Activated naive CD4-positive, alpha-beta T cell treated with anti-CD3 and anti-CD28 coated beads, Interleukin-2, amount 10 ng/mL, durations not matched to agents 7 days and 5 days (primary cell): Measurements from ENCODE around the gene ERCC6L2.

ENCODE experiments used
- CTCF ChIA-PET: fragments of 350-600 bp; sonication (Branson Sonifier 250); formaldehyde crosslinking; loops from one replicate; lab custom pipeline; 2021; ENCODE audit warnings: antibody characterized with exemption; lab: Charles Lee
- DNase-seq: peaks from one replicate; pipeline ENCODE4 v3.0.0-alpha.2; 2020
- H3K27ac Mint-ChIP-seq: one replicate; pipeline ENCODE4 v1.8.0; 2021; ENCODE audit warnings: mild to moderate bottlenecking, moderate library complexity, mixed read lengths
- H3K27me3 Mint-ChIP-seq: one replicate; pipeline ENCODE4 v1.8.0; 2021; ENCODE audit warnings: mild to moderate bottlenecking, mixed read lengths
- H3K36me3 Mint-ChIP-seq: one replicate; pipeline ENCODE4 v1.8.0; 2021; ENCODE audit warnings: mixed read lengths
- H3K4me1 Mint-ChIP-seq: one replicate; pipeline ENCODE4 v1.8.0; 2021; ENCODE audit warnings: mixed read lengths
- H3K4me3 Mint-ChIP-seq: one replicate; pipeline ENCODE4 v1.8.0; 2021; ENCODE audit warnings: mild to moderate bottlenecking, moderate library complexity, mixed read lengths
- H3K9me3 Mint-ChIP-seq: one replicate; pipeline ENCODE4 v1.8.0; 2021; ENCODE audit warnings: mixed read lengths

Gene ERCC6L2

GRCh38 chr9:95953986-95954385 is 78.5 kb downstream of the ERCC6L2 start:
- DNase-seq = no peak
- Mint-ChIP-seq H3K27ac (no peak overlapping the region), H3K4me3 (no peak overlapping the region), H3K36me3 (peaks cover 53% of the 10 kb centered on the region), H3K4me1 (peaks cover 2% of the 10 kb centered on the region), H3K9me3 (peaks cover 19% of the 10 kb centered on the region), H3K27me3 (no peaks in the 10 kb centered on the region)
- CTCF ChIA-PET = no interaction called here

GRCh38 chr9:95954940-95955339 is 79.4 kb downstream of the ERCC6L2 start:
- H3K27ac Mint-ChIP-seq = no peak overlapping the region
- peaks cover 15% of the 10 kb centered on the region for H3K9me3 Mint-ChIP-seq
- CTCF ChIA-PET = no interaction called here
- no peak overlapping the region for H3K4me3 Mint-ChIP-seq
- H3K4me1 Mint-ChIP-seq = peaks cover 2% of the 10 kb centered on the region
- H3K27me3 Mint-ChIP-seq = no peaks in the 10 kb centered on the region
- peaks cover 49% of the 10 kb centered on the region for H3K36me3 Mint-ChIP-seq
- no peak for DNase-seq

GRCh38 chr9:95962936-95963335 is 87.4 kb downstream of the ERCC6L2 start:
- H3K27me3 Mint-ChIP-seq = no peaks in the 10 kb centered on the region
- no peak for DNase-seq
- H3K4me3 Mint-ChIP-seq = no peak overlapping the region
- no peaks in the 10 kb centered on the region for H3K4me1 Mint-ChIP-seq
- peaks cover 8% of the 10 kb centered on the region for H3K9me3 Mint-ChIP-seq
- H3K36me3 Mint-ChIP-seq = peaks cover 32% of the 10 kb centered on the region
- H3K27ac Mint-ChIP-seq = no peak overlapping the region
- CTCF ChIA-PET = no interaction called here

GRCh38 chr9:95963659-95964058 is 88.2 kb downstream of the ERCC6L2 start:
- Mint-ChIP-seq H3K36me3 (peaks cover 26% of the 10 kb centered on the region), H3K4me3 (no peak overlapping the region), H3K27ac (no peak overlapping the region), H3K4me1 (no peaks in the 10 kb centered on the region), H3K9me3 (peaks cover 6% of the 10 kb centered on the region), H3K27me3 (no peaks in the 10 kb centered on the region)
- CTCF ChIA-PET = no interaction called here
- DNase-seq = no peak

GRCh38 chr9:95966306-95966705 is 90.8 kb downstream of the ERCC6L2 start:
- no peak for DNase-seq
- Mint-ChIP-seq H3K4me3 (no peak overlapping the region), H3K27me3 (no peaks in the 10 kb centered on the region), H3K27ac (no peak overlapping the region), H3K4me1 (no peaks in the 10 kb centered on the region), H3K36me3 (peaks cover 18% of the 10 kb centered on the region), H3K9me3 (peaks cover 1% of the 10 kb centered on the region)
- CTCF ChIA-PET = no interaction called here

- Mint-ChIP-seq H3K27me3 (no peaks in the 10 kb centered on the region), H3K27ac (no peak overlapping the region), H3K4me3 (no peak overlapping the region), H3K36me3 (peaks cover 39% of the 10 kb centered on the region), H3K4me1 (peaks cover 13% of the 10 kb centered on the region), H3K9me3 (no peaks in the 10 kb centered on the region)
- DNase-seq = no peak
- CTCF ChIA-PET = no interaction called here
Measured at GRCh38 chr9:95970317-95970716, 94.8 kb downstream of the ERCC6L2 start.

- Mint-ChIP-seq H3K4me3 (no peak overlapping the region), H3K9me3 (no peaks in the 10 kb centered on the region), H3K27ac (no peak overlapping the region)
Measured at GRCh38 chr9:95971815-95972214, 96.3 kb downstream of the ERCC6L2 start.

GRCh38 chr9:95974389-95974788 is 98.9 kb downstream of the ERCC6L2 start:
- DNase-seq = no peak
- Mint-ChIP-seq H3K36me3 (peaks cover 48% of the 10 kb centered on the region), H3K27me3 (no peaks in the 10 kb centered on the region), H3K4me1 (peaks cover 18% of the 10 kb centered on the region), H3K4me3 (no peak overlapping the region), H3K9me3 (no peaks in the 10 kb centered on the region), H3K27ac (no peak overlapping the region)
- CTCF ChIA-PET = no interaction called here

More at GRCh38 chr9:95971815-95972214, 96.3 kb downstream of the ERCC6L2 start:
- Mint-ChIP-seq H3K27me3 (no peaks in the 10 kb centered on the region), H3K4me1 (peaks cover 16% of the 10 kb centered on the region), H3K36me3 (peaks cover 46% of the 10 kb centered on the region)
- DNase-seq = no peak
- CTCF ChIA-PET = no interaction called here

GRCh38 chr9:95977371-95977770 is 101.9 kb downstream of the ERCC6L2 start:
- H3K27ac Mint-ChIP-seq = no peak overlapping the region
- no peaks in the 10 kb centered on the region for H3K9me3 Mint-ChIP-seq
- H3K36me3 Mint-ChIP-seq = peaks cover 51% of the 10 kb centered on the region
- CTCF ChIA-PET = interaction anchor here (1.1 kb wide), 1 partner anchor 77 kb away, joined by 4 read pairs; no protein-coding TSS in a partner anchor
- peaks cover 35% of the 10 kb centered on the region for H3K4me1 Mint-ChIP-seq
- DNase-seq = no peak
- H3K4me3 Mint-ChIP-seq = no peak overlapping the region
- H3K27me3 Mint-ChIP-seq = no peaks in the 10 kb centered on the region

- no peak for DNase-seq
- H3K4me3 Mint-ChIP-seq = no peak overlapping the region
- CTCF ChIA-PET = no interaction called here
- peaks cover 44% of the 10 kb centered on the region for H3K36me3 Mint-ChIP-seq
- no peaks in the 10 kb centered on the region for H3K9me3 Mint-ChIP-seq
- H3K27ac Mint-ChIP-seq = no peak overlapping the region
- no peaks in the 10 kb centered on the region for H3K27me3 Mint-ChIP-seq
- peaks cover 35% of the 10 kb centered on the region for H3K4me1 Mint-ChIP-seq
Measured at GRCh38 chr9:95978106-95978505, 102.6 kb downstream of the ERCC6L2 start.

- Mint-ChIP-seq H3K9me3 (no peaks in the 10 kb centered on the region), H3K4me3 (no peak overlapping the region), H3K4me1 (peaks cover 27% of the 10 kb centered on the region), H3K27me3 (no peaks in the 10 kb centered on the region), H3K36me3 (peaks cover 38% of the 10 kb centered on the region), H3K27ac (no peak overlapping the region)
- CTCF ChIA-PET = no interaction called here
- no peak for DNase-seq
Measured at GRCh38 chr9:95979446-95979845, 104.0 kb downstream of the ERCC6L2 start.

GRCh38 chr9:95980262-95981125 is 105.0 kb downstream of the ERCC6L2 start:
- peaks cover 38% of the 10 kb centered on the region for H3K36me3 Mint-ChIP-seq
- no peak overlapping the region for H3K27ac Mint-ChIP-seq
- no peaks in the 10 kb centered on the region for H3K9me3 Mint-ChIP-seq
- no peak overlapping the region for H3K4me3 Mint-ChIP-seq
- no peak for DNase-seq
- CTCF ChIA-PET = no interaction called here
- peaks cover 21% of the 10 kb centered on the region for H3K4me1 Mint-ChIP-seq
- no peaks in the 10 kb centered on the region for H3K27me3 Mint-ChIP-seq

- Mint-ChIP-seq H3K27ac (no peak overlapping the region), H3K27me3 (no peaks in the 10 kb centered on the region), H3K36me3 (peaks cover 42% of the 10 kb centered on the region), H3K4me3 (no peak overlapping the region), H3K9me3 (peaks cover 2% of the 10 kb centered on the region), H3K4me1 (peaks cover 18% of the 10 kb centered on the region)
- DNase-seq = no peak
- CTCF ChIA-PET = no interaction called here
Measured at GRCh38 chr9:95981761-95982390, 106.4 kb downstream of the ERCC6L2 start.

- Mint-ChIP-seq H3K27ac (no peak overlapping the region), H3K4me3 (no peak overlapping the region), H3K9me3 (peaks cover 13% of the 10 kb centered on the region), H3K4me1 (peaks cover 15% of the 10 kb centered on the region), H3K27me3 (no peaks in the 10 kb centered on the region), H3K36me3 (peaks cover 38% of the 10 kb centered on the region)
- CTCF ChIA-PET = interaction anchor here (0.6 kb wide), 1 partner anchor 99 kb away, joined by 4 read pairs; no protein-coding TSS in a partner anchor
- DNase-seq = no peak
Measured at GRCh38 chr9:95985440-95986055, 110.1 kb downstream of the ERCC6L2 start.
